ENCODE measurements around the gene VIPR1. TPM values are rescaled to one million over a fixed set of nuclear protein-coding genes. Genes with fewer than 3 reads are reported as not detected.
A peak's percentile ranks its signal among the peaks of the same experiment; 100 is the strongest.

The VIPR1 gene
- total RNA-seq, 5 donors from 2014 or later (not counting 1 experiment from before 2014, with no cell fraction given) = 68.0 to 92.4 (median 76.1) TPM

DNA sequence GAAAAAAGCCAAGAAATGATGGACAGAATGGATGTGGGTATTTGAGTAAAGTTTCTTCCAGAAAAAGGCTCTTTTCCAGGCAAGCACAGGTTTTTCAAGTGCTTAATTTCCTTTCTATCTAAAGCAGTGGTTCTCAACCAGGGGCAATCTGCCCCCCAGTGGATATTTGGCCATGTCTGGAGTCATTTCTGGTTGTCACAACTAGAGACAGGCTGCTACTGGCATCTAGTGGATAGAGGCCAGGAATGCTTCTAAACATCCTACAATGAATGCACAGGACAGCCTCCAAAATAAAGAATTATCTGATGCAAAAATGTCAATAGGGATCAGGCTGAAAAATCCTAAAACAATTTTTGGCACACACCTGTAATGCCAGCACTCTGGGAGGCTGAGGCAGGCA is 55.4 kb downstream of the VIPR1 start:
- no peaks in the 10 kb centered on the region for H3K9me3 ChIP-seq
- no peaks in the 10 kb centered on the region for H3K27me3 ChIP-seq (replicated peaks in 1 of 2; ENCODE audit: control insufficient read depth in 2 of 2, extremely low read depth in 1 of 2, insufficient read depth in 2 of 2, low read length in 1 of 2)
- no peaks in the 10 kb centered on the region for H3K27me3 Mint-ChIP-seq
- ChIA-PET CTCF (interaction anchor here (0.7 to 1.5 kb wide), 3 partner anchors 11 to 352 kb away, joined by 3 to 6 read pairs (median 4); partner anchors contain the start of gene VIPR1 (in 1 of the 2)), POLR2A (interaction anchor here (0.5 to 0.7 kb wide), 2 partner anchors 18 to 305 kb away, joined by 3 to 7 read pairs; no protein-coding TSS in a partner anchor)
- peaks cover 5 to 51% of the 10 kb centered on the region in 2 donors for H3K36me3 ChIP-seq (ENCODE audit: control insufficient read depth in 2 of 2, extremely low read depth in 1 of 2, insufficient read depth in 1 of 2, low read length in 1 of 2)
- H3K27ac Mint-ChIP-seq = peak overlapping the region; percentile 79 to 100
- H3K4me3 ChIP-seq (ENCODE audit: control insufficient read depth in 1 of 2, extremely low read depth in 1 of 2, low read length in 1 of 2) = no peak overlapping the region
- H3K27ac ChIP-seq (ENCODE audit: low read length) = no peak overlapping the region
- H3K36me3 Mint-ChIP-seq = peaks cover 39% of the 10 kb centered on the region
- DNase-seq (peak in 28 of 35 experiments; percentile 9 to 65 (median 28)), ATAC-seq (replicated peaks in 1 of 4) (peak in 2 of 4 experiments; percentile 14 to 27)
- peaks cover 15 to 30% of the 10 kb centered on the region in 2 experiments for H3K4me1 ChIP-seq (ENCODE audit: control insufficient read depth in 1 of 2, extremely low read depth in 1 of 2, insufficient read depth in 2 of 2, low read length in 2 of 2)
- peaks cover 29 to 42% (median 39%) of the 10 kb centered on the region in 3 donors for H3K4me1 Mint-ChIP-seq
- H3K9me3 Mint-ChIP-seq = no peaks in the 10 kb centered on the region
- no peak overlapping the region for H3K4me3 Mint-ChIP-seq

DNA sequence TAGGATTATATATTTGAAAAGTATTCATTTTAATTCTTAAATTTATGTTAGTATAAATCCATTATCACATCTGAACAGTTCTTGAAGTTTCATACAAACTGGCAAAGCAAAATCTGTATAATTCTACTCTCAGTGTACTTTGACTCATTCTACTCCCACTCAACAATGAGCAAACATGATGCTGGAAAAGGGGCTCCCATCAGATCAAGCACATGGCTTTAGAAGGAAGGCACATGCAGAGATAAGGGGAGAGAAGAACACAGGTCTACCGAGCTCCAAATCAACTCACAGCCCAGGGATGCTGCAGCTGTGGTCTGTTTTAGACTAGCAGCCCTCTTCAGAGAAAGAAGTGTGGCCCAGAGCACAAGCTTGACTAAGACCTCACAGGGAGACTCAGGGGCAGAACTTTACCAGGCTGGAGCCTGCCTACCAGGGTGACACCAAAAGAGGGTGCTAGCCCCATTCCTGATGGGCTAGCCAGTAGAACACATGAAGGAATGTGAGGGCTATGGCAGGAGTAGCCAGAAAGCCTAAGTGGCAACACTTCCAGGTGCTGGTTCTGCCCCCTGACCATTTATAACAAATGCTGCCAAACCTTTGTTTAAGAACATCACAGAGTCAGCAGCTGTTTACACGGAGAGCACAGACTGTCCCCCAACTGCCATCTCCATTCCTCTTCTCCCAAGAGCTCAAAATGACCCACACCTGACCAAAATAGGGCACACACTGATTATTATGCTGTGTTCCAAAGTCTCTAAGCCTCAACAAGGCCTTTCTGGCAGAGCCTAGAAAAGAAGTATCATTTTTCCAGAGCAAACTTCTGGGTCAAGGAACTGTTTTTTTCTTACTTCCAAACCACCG is 59.8 kb downstream of the VIPR1 start:
- ChIA-PET POLR2A (interaction anchor here in 1 of 2 donors (0.7 kb wide), 1 partner anchor 74 kb away, joined by 3 read pairs; no protein-coding TSS in a partner anchor), CTCF (interaction anchor here in 1 of 2 donors (0.6 to 0.7 kb wide), 2 partner anchors 26 to 190 kb away, joined by 4 read pairs; no protein-coding TSS in a partner anchor)
- Histone ChIP-seq H3K36me3 (ENCODE audit: control insufficient read depth in 2 of 2, extremely low read depth in 1 of 2, insufficient read depth in 1 of 2, low read length in 1 of 2) (peaks cover 5 to 63% of the 10 kb centered on the region in 2 donors), H3K27ac (ENCODE audit: low read length) (no peak overlapping the region), H3K4me1 (ENCODE audit: control insufficient read depth in 1 of 2, extremely low read depth in 1 of 2, insufficient read depth in 2 of 2, low read length in 2 of 2) (no peaks in the 10 kb centered on the region), H3K27me3 (replicated peaks in 1 of 2; ENCODE audit: control insufficient read depth in 2 of 2, extremely low read depth in 1 of 2, insufficient read depth in 2 of 2, low read length in 1 of 2) (no peaks in the 10 kb centered on the region), H3K4me3 (ENCODE audit: control insufficient read depth in 1 of 2, extremely low read depth in 1 of 2, low read length in 1 of 2) (no peak overlapping the region), H3K9me3 (no peaks in the 10 kb centered on the region)
- peaks cover 8 to 13% (median 10%) of the 10 kb centered on the region in 3 donors for H3K4me1 Mint-ChIP-seq
- H3K36me3 Mint-ChIP-seq = peaks cover 50% of the 10 kb centered on the region
- DNase-seq (no peak), ATAC-seq (replicated peaks in 1 of 4) (no peak)
- H3K27me3 Mint-ChIP-seq = no peaks in the 10 kb centered on the region
- H3K27ac Mint-ChIP-seq = peak overlapping the region in 1 of 2 donors; percentile 61
- 83% methylated on average over 1 of the region's 3 CpGs for WGBS (ENCODE audit: insufficient coverage)
- no peak overlapping the region for H3K4me3 Mint-ChIP-seq
- no peaks in the 10 kb centered on the region for H3K9me3 Mint-ChIP-seq

- Mint-ChIP-seq H3K36me3 (peaks cover 61% of the 10 kb centered on the region), H3K27me3 (no peaks in the 10 kb centered on the region), H3K9me3 (peaks cover 0 to 9% (median 0%) of the 10 kb centered on the region in 3 donors), H3K4me3 (no peak overlapping the region), H3K4me1 (peaks cover 13 to 28% (median 16%) of the 10 kb centered on the region in 3 donors), H3K27ac (no peak overlapping the region)
- ChIA-PET POLR2A (no interaction called here), CTCF (no interaction called here)
- WGBS (ENCODE audit: insufficient coverage) = 56% methylated on average over 1 of the region's 2 CpGs
- ATAC-seq (replicated peaks in 1 of 4) (no peak), DNase-seq (no peak)
- Histone ChIP-seq H3K4me1 (ENCODE audit: control insufficient read depth in 1 of 2, extremely low read depth in 1 of 2, insufficient read depth in 2 of 2, low read length in 2 of 2) (no peaks in the 10 kb centered on the region), H3K4me3 (ENCODE audit: control insufficient read depth in 1 of 2, extremely low read depth in 1 of 2, low read length in 1 of 2) (no peak overlapping the region), H3K9me3 (no peaks in the 10 kb centered on the region), H3K36me3 (ENCODE audit: control insufficient read depth in 2 of 2, extremely low read depth in 1 of 2, insufficient read depth in 1 of 2, low read length in 1 of 2) (peaks cover 7 to 46% of the 10 kb centered on the region in 2 donors), H3K27me3 (replicated peaks in 1 of 2; ENCODE audit: control insufficient read depth in 2 of 2, extremely low read depth in 1 of 2, insufficient read depth in 2 of 2, low read length in 1 of 2) (no peaks in the 10 kb centered on the region), H3K27ac (ENCODE audit: low read length) (no peak overlapping the region)
These were observed 67.2 kb downstream of the VIPR1 start for GRCh38 chr3:42569593-42570142.

DNA sequence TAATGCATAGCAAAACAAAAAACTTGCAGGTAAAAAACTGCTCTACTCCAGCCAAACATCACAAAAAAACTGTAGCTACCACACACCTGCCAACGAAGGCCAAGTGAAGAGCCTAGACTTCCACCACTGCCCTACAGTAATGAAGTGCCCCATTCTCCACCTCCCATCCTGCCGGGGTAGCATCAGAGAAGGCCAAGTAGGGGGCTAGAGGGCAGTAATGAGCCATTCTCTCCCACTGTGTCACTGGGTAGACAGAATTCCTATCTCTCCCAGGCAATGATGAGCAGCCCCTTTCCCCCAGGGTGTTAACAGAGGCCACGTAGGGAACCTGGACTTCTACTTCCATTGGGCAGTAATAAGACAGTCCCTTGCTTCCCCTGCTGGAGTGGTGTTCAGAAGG is 69.8 kb downstream of the VIPR1 start:
- CTCF ChIA-PET = interaction anchor here (0.7 to 1.1 kb wide), 4 partner anchors 31 to 607 kb away, joined by 4 to 9 read pairs (median 7); no protein-coding TSS in a partner anchor
- Mint-ChIP-seq H3K9me3 (peaks cover 0 to 17% (median 2%) of the 10 kb centered on the region in 3 donors), H3K27ac (peak overlapping the region in 1 of 2 donors; percentile 70), H3K4me3 (no peak overlapping the region), H3K4me1 (peaks cover 26 to 35% (median 28%) of the 10 kb centered on the region in 3 donors), H3K36me3 (peaks cover 62% of the 10 kb centered on the region), H3K27me3 (no peaks in the 10 kb centered on the region)
- no peak overlapping the region for H3K27ac ChIP-seq (ENCODE audit: low read length)
- H3K27me3 ChIP-seq (replicated peaks in 1 of 2; ENCODE audit: control insufficient read depth in 2 of 2, extremely low read depth in 1 of 2, insufficient read depth in 2 of 2, low read length in 1 of 2) = no peaks in the 10 kb centered on the region
- H3K4me1 ChIP-seq (ENCODE audit: control insufficient read depth in 1 of 2, extremely low read depth in 1 of 2, insufficient read depth in 2 of 2, low read length in 2 of 2) = no peaks in the 10 kb centered on the region
- no CpG with 5 or more reads among the region's 3 CpGs for WGBS (ENCODE audit: insufficient coverage)
- ATAC-seq (replicated peaks in 1 of 4) = peak; percentile 55 to 74 (median 68)
- H3K36me3 ChIP-seq (ENCODE audit: control insufficient read depth in 2 of 2, extremely low read depth in 1 of 2, insufficient read depth in 1 of 2, low read length in 1 of 2) = peaks cover 7 to 31% of the 10 kb centered on the region in 2 donors
- DNase-seq = peak in 4 of 35 experiments; percentile 15 to 53 (median 24)
- H3K4me3 ChIP-seq (ENCODE audit: control insufficient read depth in 1 of 2, extremely low read depth in 1 of 2, low read length in 1 of 2) = no peak overlapping the region
- POLR2A ChIA-PET = no interaction called here
- H3K9me3 ChIP-seq = no peaks in the 10 kb centered on the region

- H3K27me3 ChIP-seq (replicated peaks in 1 of 2; ENCODE audit: control insufficient read depth in 2 of 2, extremely low read depth in 1 of 2, insufficient read depth in 2 of 2, low read length in 1 of 2) = no peaks in the 10 kb centered on the region
- ChIA-PET POLR2A (interaction anchor here in 1 of 2 donors (0.6 kb wide), 1 partner anchor 17 kb away, joined by 3 read pairs; no protein-coding TSS in a partner anchor), CTCF (no interaction called here)
- Mint-ChIP-seq H3K9me3 (peaks cover 0 to 17% (median 2%) of the 10 kb centered on the region in 3 donors), H3K4me3 (no peak overlapping the region), H3K27ac (no peak overlapping the region), H3K4me1 (peaks cover 33 to 38% (median 37%) of the 10 kb centered on the region in 3 donors), H3K27me3 (no peaks in the 10 kb centered on the region), H3K36me3 (peaks cover 48% of the 10 kb centered on the region)
- H3K4me3 ChIP-seq (ENCODE audit: control insufficient read depth in 1 of 2, extremely low read depth in 1 of 2, low read length in 1 of 2) = no peak overlapping the region
- no peak overlapping the region for H3K27ac ChIP-seq (ENCODE audit: low read length)
- ATAC-seq (replicated peaks in 1 of 4) = no peak
- no peak for DNase-seq
- peaks cover 7 to 22% of the 10 kb centered on the region in 2 donors for H3K36me3 ChIP-seq (ENCODE audit: control insufficient read depth in 2 of 2, extremely low read depth in 1 of 2, insufficient read depth in 1 of 2, low read length in 1 of 2)
- no peaks in the 10 kb centered on the region for H3K4me1 ChIP-seq (ENCODE audit: control insufficient read depth in 1 of 2, extremely low read depth in 1 of 2, insufficient read depth in 2 of 2, low read length in 2 of 2)
- no peaks in the 10 kb centered on the region for H3K9me3 ChIP-seq
These were observed 72.8 kb downstream of the VIPR1 start for GRCh38 chr3:42575137-42575741.

DNA sequence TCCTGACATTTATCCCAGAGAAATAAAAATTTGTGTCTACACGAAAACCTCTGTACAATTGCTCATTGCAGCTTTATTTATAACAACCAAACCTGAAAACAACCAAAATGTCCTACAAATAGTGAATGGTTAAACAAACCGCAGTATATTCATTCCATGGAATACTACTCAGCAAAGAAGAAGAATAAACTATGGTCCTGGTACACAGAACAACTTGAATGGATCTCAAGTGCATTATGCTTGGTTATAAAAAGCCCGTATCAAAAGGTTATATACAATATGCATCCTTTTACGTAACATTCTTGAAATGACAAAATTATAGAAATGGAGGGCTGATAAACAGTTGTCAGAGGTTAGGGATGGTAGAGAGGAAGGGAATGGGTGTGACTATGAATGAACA is 75.6 kb downstream of the VIPR1 start:
- Histone ChIP-seq H3K9me3 (no peaks in the 10 kb centered on the region), H3K4me3 (ENCODE audit: control insufficient read depth in 1 of 2, extremely low read depth in 1 of 2, low read length in 1 of 2) (no peak overlapping the region), H3K27me3 (replicated peaks in 1 of 2; ENCODE audit: control insufficient read depth in 2 of 2, extremely low read depth in 1 of 2, insufficient read depth in 2 of 2, low read length in 1 of 2) (no peaks in the 10 kb centered on the region), H3K27ac (ENCODE audit: low read length) (no peak overlapping the region), H3K36me3 (ENCODE audit: control insufficient read depth in 2 of 2, extremely low read depth in 1 of 2, insufficient read depth in 1 of 2, low read length in 1 of 2) (peaks cover 4 to 19% of the 10 kb centered on the region in 2 donors), H3K4me1 (ENCODE audit: control insufficient read depth in 1 of 2, extremely low read depth in 1 of 2, insufficient read depth in 2 of 2, low read length in 2 of 2) (peaks cover 15 to 17% of the 10 kb centered on the region in 2 experiments)
- ATAC-seq (replicated peaks in 1 of 4) = no peak
- CTCF ChIA-PET = no interaction called here
- Mint-ChIP-seq H3K27me3 (no peaks in the 10 kb centered on the region), H3K9me3 (peaks cover 0 to 17% (median 2%) of the 10 kb centered on the region in 3 donors), H3K4me3 (no peak overlapping the region), H3K27ac (peak overlapping the region in 1 of 2 donors; percentile 55), H3K36me3 (peaks cover 35% of the 10 kb centered on the region), H3K4me1 (peaks cover 53 to 54% (median 53%) of the 10 kb centered on the region in 3 donors)
- DNase-seq = no peak
- POLR2A ChIA-PET = interaction anchor here (0.7 to 1.8 kb wide), 3 partner anchors 13 to 751 kb away, joined by 3 to 5 read pairs (median 4); partner anchors contain the start of gene SS18L2 (in 1 of the 2)
- no CpG with 5 or more reads among the region's 4 CpGs for WGBS (ENCODE audit: insufficient coverage)
